Fibroblast of pulmonary artery (primary cell): ENCODE data around the gene ZNF140.

Experiments used
- DNase-seq: peaks from one replicate; pipeline ENCODE4 v3.0.0-alpha.2; 2010; ENCODE audit warnings: low read depth
- H3K4me3 ChIP-seq: replicated peaks from 2 replicates; pipeline ENCODE4 v1.5.1; 2011; ENCODE audit warnings: low read depth, mild to moderate bottlenecking, control low read depth, low read length, moderate library complexity
- CTCF ChIP-seq: IDR thresholded peaks from 2 replicates; pipeline ENCODE4 v1.5.1; 2011; ENCODE audit warnings: mild to moderate bottlenecking, control low read depth, low read length, inconsistent platforms; ENCODE audit errors: missing control alignments

Gene ZNF140

DNA sequence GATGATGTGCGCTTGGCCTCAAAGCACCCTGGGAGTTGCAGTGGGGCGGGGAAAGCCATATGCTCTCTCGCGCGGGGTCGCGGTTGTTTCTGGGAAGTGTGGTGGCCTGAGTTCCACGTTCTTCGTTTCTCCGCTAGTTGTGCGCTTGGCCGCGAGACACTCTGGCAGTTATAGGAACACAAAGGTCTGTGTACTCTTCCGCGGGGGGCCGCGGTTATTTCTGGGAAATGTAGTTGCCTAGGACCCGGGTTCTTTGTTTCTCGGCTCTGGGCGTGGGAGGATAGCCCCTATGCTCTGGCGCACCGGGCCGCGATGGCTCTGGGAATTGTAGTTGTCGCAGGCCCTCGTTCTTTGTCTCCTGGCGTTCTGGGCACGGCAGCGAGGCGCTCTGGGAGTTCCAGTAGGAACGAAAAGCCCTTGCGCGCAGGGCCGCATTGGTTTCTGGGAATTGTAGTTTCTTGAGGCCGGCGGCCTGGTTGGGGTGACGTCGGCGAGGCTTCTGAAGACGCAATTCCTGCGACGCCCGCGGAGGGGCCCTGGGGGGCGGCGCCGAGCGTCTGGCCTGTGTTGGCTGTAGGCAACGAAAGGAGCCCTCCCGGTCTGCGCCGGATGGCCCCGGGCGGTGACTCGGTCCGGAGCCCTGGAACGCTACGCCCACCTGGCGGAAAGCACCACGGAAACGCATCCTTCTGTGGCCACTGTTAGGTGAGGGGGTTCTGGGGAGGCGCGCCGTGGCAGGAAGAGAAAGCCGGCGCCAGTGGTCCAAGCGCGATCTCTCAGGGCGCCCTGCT is at the start of gene ZNF140:
TSS of gene ZNF140 (plus strand) at position 556 of the 791 bp plus-strand sequence. CDS start 398 bp downstream, outside the sequence.
- H3K4me3 ChIP-seq, result peak within 1 kb of the TSS; percentile 87
- TF ChIP-seq CTCF, result peak; percentile 9
- DNase-seq, result peak; percentile 99

DNA sequence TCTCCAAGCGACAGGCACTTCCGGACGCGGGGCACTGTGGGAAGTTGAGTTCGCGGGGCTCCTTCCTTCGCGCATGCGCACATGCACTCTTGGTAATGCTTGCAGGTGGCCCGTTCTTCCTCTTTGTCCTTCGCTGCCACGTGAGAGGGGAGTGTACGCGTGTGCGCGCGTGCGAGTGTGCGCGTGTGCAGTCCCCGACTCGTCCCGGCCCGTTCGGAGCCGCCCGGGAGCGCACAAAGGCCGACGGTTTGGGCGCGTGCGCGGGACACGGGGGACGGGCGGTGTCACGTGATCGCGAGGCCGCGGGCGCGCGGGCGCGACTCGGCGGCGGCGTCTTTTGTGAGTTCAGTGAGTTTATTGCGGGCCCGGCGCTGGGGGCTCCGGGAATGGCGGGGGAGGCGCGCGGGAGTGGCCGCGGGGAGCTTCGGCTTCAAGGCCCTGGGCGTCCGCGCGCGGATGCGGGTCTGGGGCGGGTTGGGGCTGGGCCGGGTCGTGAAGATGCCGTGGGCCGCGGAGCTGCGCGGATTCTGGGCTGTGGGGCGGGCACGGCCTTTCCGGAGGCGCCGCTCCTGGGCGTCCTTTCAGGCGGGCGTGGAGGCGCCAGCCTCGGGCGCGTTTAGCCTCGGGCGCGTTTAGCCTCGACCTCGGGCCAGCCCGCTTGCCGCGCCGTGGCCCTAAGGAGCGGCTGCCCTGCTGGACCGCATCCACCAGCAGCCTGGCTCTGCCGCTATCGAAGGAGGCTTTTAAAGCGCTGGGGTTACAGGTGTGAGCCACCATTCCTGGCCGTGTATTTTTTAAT is 43.3 kb upstream of the ZNF140 start, which contains the start of gene ZNF84:
TSS of gene ZNF84 (plus strand) at position 303 of the 799 bp plus-strand sequence. CDS start 3,959 bp downstream, outside the sequence.
- TF ChIP-seq CTCF, result no peak
- peak; percentile 99 for DNase-seq
- H3K4me3 ChIP-seq, result peak within 1 kb of the TSS; percentile 81

DNA sequence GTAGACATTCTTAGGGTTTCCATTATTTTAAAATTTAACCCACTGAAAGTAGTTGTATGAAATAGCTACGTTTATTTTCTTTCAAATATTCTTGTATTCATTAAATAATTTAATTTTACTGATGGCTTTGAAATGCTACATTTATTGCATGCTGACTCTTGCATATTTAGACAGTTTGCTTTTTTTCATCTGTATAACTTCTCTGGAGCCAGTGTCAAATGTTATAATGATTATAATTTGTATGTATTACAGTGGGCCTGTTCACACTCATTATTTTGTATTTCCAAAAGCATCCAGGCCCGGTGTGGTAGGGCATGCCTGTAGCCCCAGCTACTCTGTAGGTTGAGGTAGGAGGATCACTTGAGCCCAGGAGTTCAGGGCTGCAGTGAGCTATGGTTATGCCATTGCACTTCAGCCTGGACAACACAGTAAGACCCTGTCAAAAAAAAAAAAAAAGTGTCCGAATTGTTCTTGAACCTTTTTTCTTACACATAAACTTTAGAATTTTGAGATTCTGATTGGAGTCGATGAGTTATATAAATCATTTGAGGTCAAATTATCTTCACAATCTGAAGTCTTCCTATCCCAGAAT is 42.5 kb upstream of the ZNF140 start:
- DNase-seq, result no peak
- no peak for TF ChIP-seq CTCF
- H3K4me3 ChIP-seq, result peak overlapping the region; percentile 81

DNA sequence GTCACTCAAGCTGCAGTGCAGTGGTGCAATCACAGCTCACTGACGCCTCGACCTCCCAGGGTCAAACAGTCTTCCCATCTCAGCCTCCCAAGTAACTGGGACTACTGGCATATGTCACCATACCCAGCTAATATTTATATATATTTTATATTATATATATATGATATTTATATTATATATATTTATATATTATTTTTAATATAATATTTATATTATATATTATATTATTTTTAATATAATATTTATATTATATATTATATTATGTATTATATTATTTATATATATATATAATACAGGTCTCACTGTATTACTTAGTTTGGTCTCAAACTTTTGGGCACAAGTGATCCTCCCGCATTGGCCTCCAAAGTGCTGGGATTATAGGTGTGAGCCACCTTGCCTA is 34.0 kb upstream of the ZNF140 start:
- TF ChIP-seq CTCF, result no peak
- H3K4me3 ChIP-seq, result no peak overlapping the region
- DNase-seq, result no peak

GRCh38 chr12:133057446-133057845 is 23.3 kb upstream of the ZNF140 start:
- no peak overlapping the region for H3K4me3 ChIP-seq
- peak; percentile 8 for DNase-seq
- TF ChIP-seq CTCF, result no peak

- no peak for TF ChIP-seq CTCF
- DNase-seq, result peak; percentile 13
- H3K4me3 ChIP-seq, result no peak overlapping the region
These were observed 22.3 kb upstream of the ZNF140 start for GRCh38 chr12:133058203-133059113.
